ENCODE measurements around the gene GADD45A.
"Not testable (repeated sequence)": the region's sequence is repeated elsewhere in the genome, so short reads cannot be mapped to it uniquely, and the experiment has no call there.

The GADD45A gene

GRCh38 chr1:67722292-67722944 lies 37.4 kb downstream of the GADD45A start:
- no peak for DNase-seq

GRCh38 chr1:67723126-67723525 lies 38.1 kb downstream of the GADD45A start:
- no peak for DNase-seq

GRCh38 chr1:67723620-67724019 lies 38.6 kb downstream of the GADD45A start:
- DNase-seq: no peak

GRCh38 chr1:67724928-67725560 lies 40.0 kb downstream of the GADD45A start:
- DNase-seq: no peak

- DNase-seq: no peak
Measured at GRCh38 chr1:67726224-67726623, 41.2 kb downstream of the GADD45A start.

GRCh38 chr1:67729872-67730271 lies 44.9 kb downstream of the GADD45A start:
- DNase-seq: no peak

GRCh38 chr1:67730312-67730711 lies 45.3 kb downstream of the GADD45A start:
- not testable (repeated sequence) for DNase-seq

- no peak for DNase-seq
Measured at GRCh38 chr1:67731322-67731721, 46.3 kb downstream of the GADD45A start.

GRCh38 chr1:67732750-67733151 lies 47.8 kb downstream of the GADD45A start:
- DNase-seq: no peak

GRCh38 chr1:67733681-67734322 lies 48.8 kb downstream of the GADD45A start:
- DNase-seq: no peak

- DNase-seq: no peak
Measured at GRCh38 chr1:67734323-67734690, 49.3 kb downstream of the GADD45A start.

GRCh38 chr1:67735206-67735605 lies 50.2 kb downstream of the GADD45A start:
- DNase-seq: no peak

GRCh38 chr1:67735806-67736627 lies 51.0 kb downstream of the GADD45A start:
- no peak for DNase-seq

- DNase-seq: no peak
Measured at GRCh38 chr1:67736750-67737149, 51.7 kb downstream of the GADD45A start.

- DNase-seq: no peak
Measured at GRCh38 chr1:67737875-67738274, 52.9 kb downstream of the GADD45A start.

Measured in KG1 (cell line).